SK-N-SH (cell line): ENCODE results near the gene ARHGAP10. TPM values are rescaled to one million over a fixed set of nuclear protein-coding genes. Genes with fewer than 3 reads are reported as not detected.

ENCODE experiments used
- CTCF ChIA-PET: fragments of 300-600, 350-600 bp; formaldehyde crosslinking; extraction: SDS; loops from one replicate; lab custom pipeline; 2021; lab: Yijun Ruan, JAX
- POLR2A ChIA-PET: fragments of 350-600 bp; sonication (Branson Sonifier 250); formaldehyde crosslinking; extraction: SDS; loops from one replicate; lab custom pipeline; 2020; ENCODE audit warnings: antibody characterized with exemption, inconsistent platforms; lab: Yijun Ruan, JAX
- DNase-seq: peaks from one replicate; pipeline ENCODE4 v3.0.0; 2012
- H2AFZ ChIP-seq: fragments of 200-600 bp; sonication (generic); 2 replicates; pipeline ENCODE4 v1.8.1; 2016; ENCODE audit warnings: antibody characterized with exemption, mild to moderate bottlenecking, low read depth
- H3F3A ChIP-seq: fragments of 200-600 bp; sonication (generic); replicated peaks from 2 replicates; pipeline ENCODE3; 2016; ENCODE audit warnings: antibody characterized with exemption, mild to moderate bottlenecking; ENCODE audit not compliant: insufficient read depth
- H3K27ac ChIP-seq, 2 experiments: fragments of 200-500 bp in 1 of 2; fragments of 200-600 bp in 1 of 2; sonication (Bioruptor generic) in 1 of 2; sonication (generic), shearing (Covaris generic) in 1 of 2; 2 replicates each; pipeline versions ENCODE4 v1.5.1 to v1.6.1; 2014 to 2016; ENCODE audit warnings: low read depth in 2 of 2, inconsistent platforms in 1 of 2, low read length in 1 of 2, mild to moderate bottlenecking in 1 of 2, mixed read lengths in 1 of 2
- H3K27me3 ChIP-seq: fragments of 200-600 bp; sonication (generic), shearing (Covaris generic); 2 replicates; pipeline ENCODE4 v1.6.1; 2016; ENCODE audit warnings: mixed run types; ENCODE audit not compliant: insufficient read depth
- H3K36me3 ChIP-seq, 2 experiments: fragments of 200-500 bp in 1 of 2; fragments of 200-600 bp in 1 of 2; sonication (Bioruptor generic) in 1 of 2; sonication (generic) in 1 of 2; replicated peaks in 1 of 2; 2 replicates each; pipeline versions ENCODE3 to v1.5.1; 2014 to 2016; ENCODE audit warnings: low read length in 1 of 2, mild to moderate bottlenecking in 1 of 2; ENCODE audit not compliant: insufficient read depth in 2 of 2, control insufficient read depth in 1 of 2
- H3K4me1 ChIP-seq, 2 experiments: fragments of 200-500 bp in 1 of 2; fragments of 200-600 bp in 1 of 2; sonication (Bioruptor generic) in 1 of 2; sonication (generic), shearing (Covaris generic) in 1 of 2; 2 replicates each; pipeline versions ENCODE4 v1.5.1 to v1.6.1; 2014 to 2016; ENCODE audit warnings: low read depth in 1 of 2, low read length in 1 of 2, mixed run types in 1 of 2; ENCODE audit not compliant: insufficient read depth in 2 of 2, control insufficient read depth in 1 of 2
- H3K4me2 ChIP-seq: fragments of 200-600 bp; sonication (generic), shearing (Covaris generic); 2 replicates; pipeline ENCODE4 v1.6.1; 2017; ENCODE audit warnings: mixed run types
- H3K4me3 ChIP-seq, 2 experiments: fragments of 200-500 bp in 1 of 2; fragments of 200-600 bp in 1 of 2; sonication (Bioruptor generic) in 1 of 2; sonication (generic), shearing (Covaris generic) in 1 of 2; 2 replicates each; pipeline versions ENCODE4 v1.5.1 to v1.8.1; 2014 to 2016; ENCODE audit warnings: low read depth in 2 of 2, inconsistent platforms in 1 of 2, low read length in 1 of 2, mild to moderate bottlenecking in 1 of 2, mixed read lengths in 1 of 2, moderate library complexity in 1 of 2
- H3K79me2 ChIP-seq: fragments of 200-600 bp; sonication (generic); 2 replicates; pipeline ENCODE4 v1.8.1; 2017; ENCODE audit warnings: mild to moderate bottlenecking; ENCODE audit not compliant: insufficient read depth
- H3K9ac ChIP-seq: fragments of 200-600 bp; sonication (generic); 2 replicates; pipeline ENCODE4 v1.6.1; 2017; ENCODE audit warnings: mixed run types
- H3K9me2 ChIP-seq: fragments of 200-600 bp; sonication (generic); 2 replicates; pipeline ENCODE4 v1.6.1; 2017; ENCODE audit warnings: mixed run types
- H3K9me3 ChIP-seq: fragments of 200-600 bp; sonication (generic); 2 replicates; pipeline ENCODE4 v1.6.1; 2017; ENCODE audit warnings: mixed run types, mild to moderate bottlenecking, moderate library complexity
- H4K20me1 ChIP-seq: fragments of 200-600 bp; sonication (generic); 2 replicates; pipeline ENCODE4 v1.6.1; 2017; ENCODE audit warnings: mild to moderate bottlenecking, mixed run types; ENCODE audit not compliant: insufficient read depth
- ELF1 ChIP-seq: IDR thresholded peaks from 2 replicates; pipeline ENCODE4 v1.4.0; 2012
- EP300 ChIP-seq, 2 experiments: IDR thresholded peaks; 2 replicates each; pipeline versions ENCODE4 v1.4.0 to v1.6.1; 2012; ENCODE audit warnings: borderline replicate concordance in 1 of 2, low read depth in 1 of 2, low read length in 1 of 2
- EZH2phosphoT487 ChIP-seq: fragments of 200-600 bp; sonication (generic); IDR thresholded peaks from 2 replicates; pipeline ENCODE4 v1.6.1; 2017; ENCODE audit warnings: low read depth, mixed run types, mild to moderate bottlenecking, antibody characterized with exemption, moderate library complexity, borderline replicate concordance
- FOXJ3 ChIP-seq: sonication (generic); formaldehyde crosslinking; IDR thresholded peaks from 2 replicates; pipeline ENCODE4 v1.5.1; 2020; ENCODE audit warnings: mild to moderate bottlenecking, missing genetic modification reagents
- FOXM1 ChIP-seq: IDR thresholded peaks from 2 replicates; pipeline ENCODE4 v1.4.0; 2012; ENCODE audit warnings: low read depth, mild to moderate bottlenecking
- MEF2A ChIP-seq: IDR thresholded peaks from 2 replicates; pipeline ENCODE4 v1.4.0; 2012; ENCODE audit warnings: low read depth, borderline replicate concordance
- NRF1 ChIP-seq: IDR thresholded peaks from 2 replicates; pipeline ENCODE4 v1.6.1; 2012; ENCODE audit warnings: low read depth, mild to moderate bottlenecking, low read length
- POLR2AphosphoS5 ChIP-seq: IDR thresholded peaks from 2 replicates; pipeline ENCODE4 v1.6.1; 2012; ENCODE audit warnings: low read depth, low read length
- RFX5 ChIP-seq: IDR thresholded peaks from 2 replicates; pipeline ENCODE4 v1.6.1; 2012; ENCODE audit warnings: mild to moderate bottlenecking, improper control_type of control experiment, low read length
- RXRA ChIP-seq: IDR thresholded peaks from 2 replicates; pipeline ENCODE4 v1.4.0; 2012; ENCODE audit warnings: low read depth, mild to moderate bottlenecking, borderline replicate concordance
- SIN3A ChIP-seq: IDR thresholded peaks from 2 replicates; pipeline ENCODE4 v1.6.1; 2012; ENCODE audit warnings: low read depth, mild to moderate bottlenecking, low read length, moderate library complexity, borderline replicate concordance
- WGBS: methylation state at CpG from one replicate; pipeline ENCODE4 v1.1.6; 2017; ENCODE audit warnings: low lambda C conversion rate; 5-methylcytosine and 5-hydroxymethylcytosine counted together
- polyA plus RNA-seq, 3 experiments: library from polyadenylated mRNA; depleted of rRNA; stranded (reverse); fragments of >200 nt; gene quantifications; 2 replicates each; pipeline ENCODE4 v1.2.3, GENCODE V29; 2012
- TF ChIP-seq, protein P1 (sequence below): IDR thresholded peaks from 2 replicates; pipeline ENCODE4; 2012
- TF ChIP-seq, protein P2 (sequence below): fragments of 150-350 bp; IDR thresholded peaks from 2 replicates; pipeline ENCODE4 v1.6.1; 2017; ENCODE audit warnings: antibody characterized with exemption, low read length, low read depth, borderline replicate concordance
- TF ChIP-seq, protein P3 (sequence below): fragments of 150-350 bp; IDR thresholded peaks from 2 replicates; pipeline ENCODE4 v1.6.1; 2016; ENCODE audit warnings: mild to moderate bottlenecking, low read depth, low read length

The ARHGAP10 gene
- polyA plus RNA-seq, 1 of the 3 experiments (the other 2 are of a cell fraction), result 15.1 TPM

DNA sequence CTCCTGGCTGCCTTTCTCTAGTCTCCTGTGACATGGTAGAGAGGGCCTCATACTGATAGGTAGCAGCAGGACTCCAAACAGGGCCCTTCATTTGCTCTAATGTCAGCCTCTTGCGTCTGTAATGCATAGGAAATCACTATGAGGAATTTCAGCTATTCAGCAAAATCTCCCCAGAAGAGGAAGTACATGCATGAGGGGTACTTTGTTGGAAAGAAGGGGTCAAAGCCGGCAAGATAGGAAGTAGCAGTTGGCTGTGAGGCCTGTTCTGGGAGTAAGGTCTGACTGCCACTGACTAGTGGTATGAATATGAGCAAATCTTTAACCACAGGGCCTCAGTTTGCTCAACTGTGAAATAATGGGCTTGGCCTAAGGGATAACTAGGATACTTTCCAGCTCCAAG is 283.2 kb downstream of the ARHGAP10 start (continued):
- TF ChIP-seq MEF2A (no peak), NRF1 (no peak)
- TF ChIP-seq, protein P1, sequence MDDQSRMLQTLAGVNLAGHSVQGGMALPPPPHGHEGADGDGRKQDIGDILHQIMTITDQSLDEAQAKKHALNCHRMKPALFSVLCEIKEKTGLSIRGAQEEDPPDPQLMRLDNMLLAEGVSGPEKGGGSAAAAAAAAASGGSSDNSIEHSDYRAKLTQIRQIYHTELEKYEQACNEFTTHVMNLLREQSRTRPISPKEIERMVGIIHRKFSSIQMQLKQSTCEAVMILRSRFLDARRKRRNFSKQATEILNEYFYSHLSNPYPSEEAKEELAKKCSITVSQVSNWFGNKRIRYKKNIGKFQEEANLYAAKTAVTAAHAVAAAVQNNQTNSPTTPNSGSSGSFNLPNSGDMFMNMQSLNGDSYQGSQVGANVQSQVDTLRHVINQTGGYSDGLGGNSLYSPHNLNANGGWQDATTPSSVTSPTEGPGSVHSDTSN, result no peak
- TF ChIP-seq, all 33 proteins: peak for 0

DNA sequence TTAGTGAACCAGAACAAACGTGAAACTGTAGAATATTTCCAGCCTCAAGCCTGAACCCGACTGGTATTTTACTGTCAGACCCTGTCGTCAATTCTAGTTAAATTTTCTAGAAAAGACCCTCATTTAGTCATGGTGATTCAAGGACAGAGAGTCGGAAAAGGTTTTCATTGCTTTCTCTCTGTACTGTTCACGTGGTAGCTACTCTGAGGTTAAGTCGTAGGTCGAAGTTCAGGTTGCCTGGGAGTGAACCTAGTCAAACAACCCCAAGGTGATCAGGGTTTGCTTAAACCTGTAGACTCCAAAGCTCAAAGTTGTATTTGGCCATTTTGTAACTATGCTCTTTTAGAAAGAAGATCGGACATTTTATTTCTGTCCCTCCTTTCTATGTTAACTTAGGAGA is 283.6 kb downstream of the ARHGAP10 start:
- Histone ChIP-seq H2AFZ (no peak overlapping the region), H3K9me2 (no peaks in the 10 kb centered on the region), H3K36me3 (no peaks in the 10 kb centered on the region), H3K27me3 (no peaks in the 10 kb centered on the region), H4K20me1 (no peaks in the 10 kb centered on the region), H3K4me3 (no peak overlapping the region), H3K4me2 (no peak overlapping the region), H3K9ac (no peak overlapping the region), H3K27ac (no peak overlapping the region), H3K79me2 (no peaks in the 10 kb centered on the region), H3K4me1 (no peaks in the 10 kb centered on the region), H3K9me3 (no peaks in the 10 kb centered on the region), H3F3A (no peaks in the 10 kb centered on the region)
- TF ChIP-seq POLR2AphosphoS5, result no peak
- TF ChIP-seq RXRA, result no peak
- TF ChIP-seq ELF1, result no peak
- TF ChIP-seq RFX5, result no peak
- no peak for TF ChIP-seq EP300 (IDR thresholded peaks at IDR 0.05; ENCODE audit: borderline replicate concordance in 1 of 2, low read depth in 1 of 2, low read length in 1 of 2)
- TF ChIP-seq EZH2phosphoT487, result no peak
- TF ChIP-seq FOXJ3 (CRISPR knock-in tag), result no peak
- DNase-seq, result no peak
- 93% methylated on average over 8 of the region's 8 CpGs for WGBS
- CTCF ChIA-PET, result no interaction called here
- POLR2A ChIA-PET, result no interaction called here

DNA sequence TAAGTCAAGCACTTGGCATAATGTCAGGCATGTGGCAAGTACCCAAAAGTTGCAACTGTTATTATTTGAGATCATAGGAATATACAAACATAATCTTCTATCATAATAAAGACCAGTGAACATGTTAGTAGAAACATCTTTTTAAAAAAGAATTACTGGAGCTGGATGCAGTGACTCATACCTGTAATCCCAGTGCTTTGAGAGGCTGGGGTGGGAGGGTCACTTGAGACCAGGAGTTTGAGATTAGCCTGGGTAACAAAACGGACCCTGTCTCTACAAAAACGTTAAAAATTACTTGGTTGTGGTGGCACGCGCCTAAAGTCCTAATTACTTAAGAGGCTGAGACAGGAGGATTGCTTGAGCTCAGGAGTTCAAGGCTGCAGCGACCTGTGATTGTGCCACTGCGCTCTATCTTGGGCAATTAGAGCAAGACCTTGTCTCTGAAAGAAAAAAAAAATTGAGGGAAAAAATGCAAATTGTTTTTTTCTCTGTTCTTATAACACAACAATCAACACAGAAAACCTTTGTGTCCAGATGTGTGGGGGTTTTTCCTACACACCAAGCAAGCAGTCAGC is 284.3 kb downstream of the ARHGAP10 start:
- 74% methylated on average over 6 of the region's 6 CpGs for WGBS
- no peak for DNase-seq
- ChIA-PET POLR2A (no interaction called here), CTCF (interaction anchor here (1.3 kb wide), 1 partner anchor 9 kb away, joined by 3 read pairs; no protein-coding TSS in a partner anchor)
- no peaks in the 10 kb centered on the region for H3K36me3 ChIP-seq
- no peaks in the 10 kb centered on the region for H3K9me3 ChIP-seq
- H3K4me1 ChIP-seq, result no peaks in the 10 kb centered on the region; a peak in 1 of 4 replicates
- H3K27ac ChIP-seq, result no peak overlapping the region
- H3K27me3 ChIP-seq, result no peaks in the 10 kb centered on the region
- no peak overlapping the region for H3K9ac ChIP-seq
- no peaks in the 10 kb centered on the region for H3F3A ChIP-seq
- no peak overlapping the region for H3K4me3 ChIP-seq
- H3K79me2 ChIP-seq, result no peaks in the 10 kb centered on the region
- no peak for TF ChIP-seq SIN3A
- no peak for TF ChIP-seq RFX5
- TF ChIP-seq FOXM1, result no peak
- TF ChIP-seq, protein P2, sequence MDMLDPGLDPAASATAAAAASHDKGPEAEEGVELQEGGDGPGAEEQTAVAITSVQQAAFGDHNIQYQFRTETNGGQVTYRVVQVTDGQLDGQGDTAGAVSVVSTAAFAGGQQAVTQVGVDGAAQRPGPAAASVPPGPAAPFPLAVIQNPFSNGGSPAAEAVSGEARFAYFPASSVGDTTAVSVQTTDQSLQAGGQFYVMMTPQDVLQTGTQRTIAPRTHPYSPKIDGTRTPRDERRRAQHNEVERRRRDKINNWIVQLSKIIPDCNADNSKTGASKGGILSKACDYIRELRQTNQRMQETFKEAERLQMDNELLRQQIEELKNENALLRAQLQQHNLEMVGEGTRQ, result no peak
- TF ChIP-seq, protein P3, sequence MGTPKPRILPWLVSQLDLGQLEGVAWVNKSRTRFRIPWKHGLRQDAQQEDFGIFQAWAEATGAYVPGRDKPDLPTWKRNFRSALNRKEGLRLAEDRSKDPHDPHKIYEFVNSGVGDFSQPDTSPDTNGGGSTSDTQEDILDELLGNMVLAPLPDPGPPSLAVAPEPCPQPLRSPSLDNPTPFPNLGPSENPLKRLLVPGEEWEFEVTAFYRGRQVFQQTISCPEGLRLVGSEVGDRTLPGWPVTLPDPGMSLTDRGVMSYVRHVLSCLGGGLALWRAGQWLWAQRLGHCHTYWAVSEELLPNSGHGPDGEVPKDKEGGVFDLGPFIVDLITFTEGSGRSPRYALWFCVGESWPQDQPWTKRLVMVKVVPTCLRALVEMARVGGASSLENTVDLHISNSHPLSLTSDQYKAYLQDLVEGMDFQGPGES, result no peak
- no peak overlapping the region for H3K4me2 ChIP-seq
- H4K20me1 ChIP-seq, result no peaks in the 10 kb centered on the region
- H3K9me2 ChIP-seq, result no peaks in the 10 kb centered on the region
- H2AFZ ChIP-seq, result no peak overlapping the region
